Liver (tissue), 3 donors: ENCODE data around the gene PGM1.

Experiments used
- CTCF ChIP-seq: fragments of 150-350 bp; IDR thresholded peaks from 2 replicates; pipeline ENCODE4 v1.5.1; 2017; ENCODE audit warnings: improper control_type of control experiment, low read depth, low read length; ENCODE audit not compliant: missing input control
- HNF4G ChIP-seq: IDR thresholded peaks from 2 replicates; pipeline ENCODE4 v1.6.1; 2016; ENCODE audit warnings: antibody characterized with exemption
- donor health status: healthy.
- donor health status: healthy.

DNA sequence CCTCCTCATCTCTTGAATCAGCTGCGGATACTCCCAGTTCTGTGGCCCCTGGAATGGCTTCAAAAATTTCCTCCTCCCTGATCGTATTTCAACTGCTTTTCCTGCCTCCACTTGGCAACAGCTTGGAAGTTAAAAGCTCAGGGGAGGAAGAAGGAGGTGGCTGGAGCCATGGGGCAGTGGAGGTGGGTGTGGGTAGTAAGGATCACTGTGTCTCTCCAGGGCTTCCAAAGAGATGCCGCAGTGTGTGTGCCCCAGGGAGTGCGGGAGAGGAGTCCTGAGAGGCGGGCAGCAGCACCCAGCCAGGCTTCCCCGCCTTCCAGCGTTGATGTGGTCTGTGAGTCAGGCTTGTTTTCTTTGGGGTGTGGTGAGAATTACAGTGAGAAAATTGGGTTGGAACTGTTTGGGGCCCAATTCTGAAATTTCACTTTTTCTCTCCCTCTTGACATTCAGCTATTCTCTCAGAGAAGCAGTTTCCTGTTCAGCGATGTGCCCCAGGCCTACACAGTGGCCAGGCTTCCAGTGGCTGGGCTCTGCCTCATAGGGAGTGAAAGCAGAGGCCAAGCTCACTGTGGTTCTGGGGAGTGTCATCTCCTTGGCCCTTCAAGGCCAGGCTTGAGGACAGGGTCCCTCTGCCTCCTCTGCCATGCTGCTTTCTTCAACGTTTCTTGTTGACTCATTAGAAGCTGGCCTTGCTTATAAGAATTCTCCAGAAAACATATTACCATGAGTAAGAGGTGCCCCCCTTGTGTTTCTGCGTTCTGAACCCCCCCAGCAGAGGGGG is 69.0 kb downstream of the PGM1 start:
- TF ChIP-seq CTCF (no peak), HNF4G (no peak)
